NCI-H2227 treated with DMSO at 0.1 percent for 48 hours (cell line): ENCODE data around the gene CKB.
"Not testable (repeated sequence)": the region's sequence is repeated elsewhere in the genome, so short reads cannot be mapped to it uniquely, and the experiment has no call there.

Experiments
- DNase-seq: peaks from one replicate; lab custom pipeline; 2025; lab: John Stamatoyannopoulos, UW

The CKB gene

GRCh38 chr14:103526247-103526913, 3.8 kb upstream of the CKB start:
- no peak for DNase-seq

GRCh38 chr14:103525430-103526246, 3.0 kb upstream of the CKB start:
- DNase-seq = not testable (repeated sequence)

- no peak for DNase-seq
Measured at GRCh38 chr14:103524002-103524935, 1.6 kb upstream of the CKB start.

GRCh38 chr14:103523575-103523954, 935 bp upstream of the CKB start:
- no peak for DNase-seq

GRCh38 chr14:103521951-103522563, 573 bp downstream of the CKB start:
- peak; percentile 13 for DNase-seq

- DNase-seq = no peak
Measured at GRCh38 chr14:103521438-103521950, 1.1 kb downstream of the CKB start.

- peak; percentile 57 for DNase-seq
Measured at GRCh38 chr14:103520657-103521437, 1.8 kb downstream of the CKB start.

GRCh38 chr14:103520269-103520656, 2.4 kb downstream of the CKB start:
- DNase-seq = no peak

- no peak for DNase-seq
Measured at GRCh38 chr14:103519837-103520212, 2.8 kb downstream of the CKB start.

- DNase-seq = no peak
Measured at GRCh38 chr14:103519043-103519836, 3.4 kb downstream of the CKB start.

- DNase-seq = no peak
Measured at GRCh38 chr14:103518422-103519042, 4.1 kb downstream of the CKB start.

GRCh38 chr14:103517721-103518421, 4.8 kb downstream of the CKB start:
- no peak for DNase-seq

- DNase-seq = no peak
Measured at GRCh38 chr14:103517174-103517566, 5.5 kb downstream of the CKB start.

GRCh38 chr14:103516426-103517173, 6.0 kb downstream of the CKB start:
- no peak for DNase-seq

- no peak for DNase-seq
Measured at GRCh38 chr14:103514596-103515421, 7.8 kb downstream of the CKB start.

- DNase-seq = peak; percentile 70
Measured at GRCh38 chr14:103512701-103513611, 9.7 kb downstream of the CKB start.
